Suprapubic skin (tissue), 4 donors: Measurements from ENCODE around the gene NUFIP1.

ENCODE experiments used
- EP300 ChIP-seq: sonication (generic); formaldehyde crosslinking; IDR thresholded peaks from one replicate; pipeline ENCODE4 v1.6.1; 2017; ENCODE audit warnings: antibody characterized with exemption
- POLR2A ChIP-seq, 2 donors: fragments of 450-650 bp; IDR thresholded peaks; one replicate each; pipeline ENCODE4 v1.6.1; 2017; ENCODE audit warnings: antibody characterized with exemption in 2 of 2, mild to moderate bottlenecking in 2 of 2, moderate library complexity in 2 of 2
- POLR2AphosphoS5 ChIP-seq, 3 donors: sonication (generic); formaldehyde crosslinking; IDR thresholded peaks; one replicate each; pipeline ENCODE4 v1.6.1; 2017; ENCODE audit warnings: antibody characterized with exemption in 3 of 3
- TF ChIP-seq, protein P1 (sequence below), 2 donors: fragments of 200-600 bp in 1 of 2; fragments of 450-650 bp in 1 of 2; sonication (generic) in 1 of 2; IDR thresholded peaks; one replicate each; pipeline ENCODE4 v1.5.1; 2016 to 2019; ENCODE audit warnings: antibody characterized with exemption in 2 of 2, mild to moderate bottlenecking in 1 of 2, moderate library complexity in 1 of 2

- TF ChIP-seq, protein P1, sequence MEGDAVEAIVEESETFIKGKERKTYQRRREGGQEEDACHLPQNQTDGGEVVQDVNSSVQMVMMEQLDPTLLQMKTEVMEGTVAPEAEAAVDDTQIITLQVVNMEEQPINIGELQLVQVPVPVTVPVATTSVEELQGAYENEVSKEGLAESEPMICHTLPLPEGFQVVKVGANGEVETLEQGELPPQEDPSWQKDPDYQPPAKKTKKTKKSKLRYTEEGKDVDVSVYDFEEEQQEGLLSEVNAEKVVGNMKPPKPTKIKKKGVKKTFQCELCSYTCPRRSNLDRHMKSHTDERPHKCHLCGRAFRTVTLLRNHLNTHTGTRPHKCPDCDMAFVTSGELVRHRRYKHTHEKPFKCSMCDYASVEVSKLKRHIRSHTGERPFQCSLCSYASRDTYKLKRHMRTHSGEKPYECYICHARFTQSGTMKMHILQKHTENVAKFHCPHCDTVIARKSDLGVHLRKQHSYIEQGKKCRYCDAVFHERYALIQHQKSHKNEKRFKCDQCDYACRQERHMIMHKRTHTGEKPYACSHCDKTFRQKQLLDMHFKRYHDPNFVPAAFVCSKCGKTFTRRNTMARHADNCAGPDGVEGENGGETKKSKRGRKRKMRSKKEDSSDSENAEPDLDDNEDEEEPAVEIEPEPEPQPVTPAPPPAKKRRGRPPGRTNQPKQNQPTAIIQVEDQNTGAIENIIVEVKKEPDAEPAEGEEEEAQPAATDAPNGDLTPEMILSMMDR (IDR thresholded peaks at IDR 0.05): no peak
- no peak for TF ChIP-seq POLR2AphosphoS5 (IDR thresholded peaks at IDR 0.05)
- TF ChIP-seq POLR2A (IDR thresholded peaks at IDR 0.05): no peak
- TF ChIP-seq EP300: no peak
Observed at GRCh38 chr13:44899967-44900366, 89.3 kb downstream of the NUFIP1 start.
